Middle frontal gyrus (tissue), 1 donor: ENCODE measurements around the gene EYA3.

Source experiments
- DNase-seq: peaks from one replicate; pipeline ENCODE4 v3.0.0-alpha.2; 2015; ENCODE audit warnings: low spot score; ENCODE audit errors: extremely low spot score

The EYA3 gene

DNA sequence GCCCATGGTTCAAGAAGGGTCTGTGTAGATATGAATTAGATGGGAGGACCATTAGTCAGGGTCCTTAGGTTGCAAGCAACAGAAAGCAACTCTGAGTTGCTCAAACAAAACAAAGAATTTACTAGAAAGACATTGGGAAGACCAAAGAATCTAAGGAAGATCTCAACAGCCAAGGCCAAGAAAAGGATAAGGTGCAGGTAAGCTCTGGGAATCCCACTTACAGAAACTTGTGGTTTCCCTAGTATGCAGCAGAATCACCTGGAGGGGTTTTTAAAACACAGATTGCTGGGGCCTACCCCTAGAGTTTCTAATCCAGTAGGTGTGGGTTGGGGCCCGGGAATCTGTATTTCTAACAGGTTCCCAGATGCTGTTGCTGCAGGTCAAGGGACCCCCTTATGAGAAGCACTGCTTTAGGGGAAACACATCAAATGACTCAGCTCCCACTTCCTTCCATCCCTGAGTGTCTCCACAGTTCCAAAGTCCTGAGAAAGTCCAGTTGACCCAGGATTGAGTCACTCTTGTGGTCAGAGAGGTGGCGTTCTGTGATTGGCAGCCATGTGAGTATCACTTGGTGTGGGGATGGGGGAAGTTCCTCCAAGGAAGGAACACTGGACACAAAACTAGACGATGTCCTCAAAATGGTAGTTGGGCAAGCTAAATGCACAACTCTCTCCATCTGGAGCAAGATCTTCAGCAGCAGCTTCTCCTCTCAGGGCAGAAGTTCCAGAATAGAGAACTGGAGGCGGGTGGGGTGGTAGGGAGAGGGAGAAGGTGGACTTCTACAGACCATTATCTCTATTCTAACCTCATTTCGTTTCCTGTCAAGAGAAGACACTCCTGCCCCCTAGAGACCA is 24.2 kb upstream of the EYA3 start:
- DNase-seq, result no peak

DNA sequence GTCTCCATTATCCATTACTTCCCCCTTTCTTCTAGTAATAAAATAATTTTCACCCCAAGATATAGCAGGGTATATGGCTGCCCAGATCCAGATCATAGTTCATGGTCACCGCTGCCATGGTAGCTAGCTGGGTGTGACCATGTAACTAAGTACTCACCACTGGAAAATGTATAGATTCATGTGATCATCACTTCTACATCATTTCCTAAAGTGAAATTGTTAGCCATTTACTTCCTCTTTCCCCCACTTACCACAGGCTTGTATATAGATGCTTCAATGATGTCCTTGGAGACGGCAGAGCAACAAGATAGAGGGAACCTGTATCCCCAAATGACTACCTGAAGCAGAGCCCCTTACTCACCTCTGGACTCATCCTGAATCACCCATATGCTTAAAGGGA is 22.7 kb upstream of the EYA3 start:
- DNase-seq, result no peak

DNA sequence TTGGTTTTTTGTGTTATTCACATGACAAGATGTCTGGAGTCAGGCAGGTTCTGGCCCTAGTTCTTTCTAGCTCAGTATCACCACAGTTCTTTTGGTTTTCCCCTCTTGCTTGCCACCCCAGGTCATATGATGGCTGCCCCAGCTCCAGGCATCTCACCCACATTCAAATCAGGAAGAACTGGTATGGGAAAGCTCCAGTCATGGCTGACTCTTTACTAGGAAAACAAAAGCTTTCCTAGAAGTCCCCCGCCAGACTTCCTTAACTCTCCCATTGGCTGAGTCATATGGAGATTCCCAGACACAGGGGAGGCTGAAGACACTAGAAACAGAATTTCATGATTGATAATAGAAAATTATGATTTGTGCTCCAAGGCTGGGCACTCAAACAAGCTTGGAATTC is 22.1 kb upstream of the EYA3 start:
- DNase-seq, result no peak

DNA sequence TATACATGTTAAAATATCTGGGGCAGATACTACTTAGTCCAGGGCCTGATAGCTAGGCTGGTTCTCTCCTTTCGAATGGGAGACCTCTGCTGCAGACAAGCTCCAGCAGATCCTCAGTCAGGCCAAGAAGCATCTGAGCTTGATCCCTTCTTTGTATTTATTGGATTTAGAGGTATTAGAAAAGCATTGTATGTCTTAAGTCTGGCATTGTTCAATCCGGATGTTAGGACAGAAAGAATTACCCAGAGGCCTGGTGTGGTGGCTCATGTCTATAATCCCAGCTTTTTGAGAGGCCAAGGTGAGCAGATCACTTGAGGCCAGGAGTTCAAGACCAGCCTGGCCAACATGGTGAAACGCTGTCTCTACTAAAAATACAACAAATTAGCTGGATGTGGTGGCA is 21.2 kb upstream of the EYA3 start:
- DNase-seq, result no peak

DNA sequence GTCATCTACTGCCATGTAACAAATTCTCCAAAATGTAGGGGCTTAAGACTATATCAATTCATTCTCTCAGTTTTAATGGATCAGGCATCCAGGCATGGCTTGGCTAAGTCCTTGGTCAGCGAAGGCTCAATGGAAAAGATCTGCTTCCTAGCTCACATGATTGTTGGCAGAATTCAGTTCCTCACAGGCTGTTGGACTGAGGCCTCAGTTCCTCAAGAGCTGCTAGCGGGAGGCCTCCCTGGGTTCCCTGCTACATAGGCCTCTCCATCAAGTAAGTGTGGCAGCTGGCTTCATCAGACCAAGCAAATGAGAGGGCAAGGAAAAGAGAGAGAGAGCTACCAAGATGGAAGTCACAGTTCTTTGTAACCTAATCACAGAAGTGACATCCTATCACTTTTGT is 19.6 kb upstream of the EYA3 start:
- DNase-seq, result no peak

DNA sequence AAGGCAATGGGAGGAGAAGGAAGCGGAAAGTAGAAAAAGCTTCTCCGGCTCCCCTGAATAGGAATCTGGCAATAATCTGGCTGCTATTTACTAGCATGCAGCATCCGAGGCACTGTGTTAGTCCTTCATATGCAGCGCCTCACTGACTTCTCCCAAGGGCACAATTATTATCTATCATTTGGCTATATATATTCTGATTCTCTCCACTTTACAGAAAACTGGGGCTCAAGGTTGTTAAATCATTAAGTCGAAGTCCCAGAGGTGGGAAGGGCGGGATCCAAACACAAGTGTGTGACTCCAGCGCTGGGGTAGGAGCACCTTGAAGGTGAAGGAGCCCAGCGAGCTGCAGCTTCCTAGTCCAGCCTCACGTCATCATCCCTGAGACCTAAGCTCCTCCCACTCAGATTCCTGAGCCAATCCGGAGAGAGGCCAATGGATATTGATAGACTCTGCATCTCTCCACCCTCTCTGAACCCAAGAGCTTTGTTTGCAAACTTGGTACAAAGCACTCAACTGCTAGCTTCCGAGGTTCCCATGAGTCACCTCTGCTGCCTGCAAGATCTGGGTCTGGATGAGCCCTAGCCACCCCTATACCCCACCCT is 16.6 kb upstream of the EYA3 start:
- DNase-seq, result peak; percentile 74

DNA sequence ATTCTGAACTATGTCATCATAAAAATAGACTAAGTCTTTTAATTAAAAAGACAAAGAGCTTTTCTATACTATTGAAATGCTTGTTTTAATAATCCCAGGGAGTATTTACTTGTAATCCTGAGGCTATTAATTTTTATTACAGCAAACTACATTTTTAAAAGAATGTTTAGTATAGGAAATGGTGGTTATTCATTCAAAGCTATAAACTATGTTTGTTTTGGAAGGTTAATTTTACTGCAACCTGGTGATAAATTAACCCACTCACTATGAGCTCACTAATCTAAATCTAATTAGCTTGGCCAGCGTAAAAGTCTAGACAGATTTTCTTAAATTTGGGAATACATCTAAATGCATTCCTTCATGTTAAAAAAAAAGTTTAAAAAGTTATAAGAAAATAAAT is 13.8 kb upstream of the EYA3 start:
- DNase-seq, result no peak

DNA sequence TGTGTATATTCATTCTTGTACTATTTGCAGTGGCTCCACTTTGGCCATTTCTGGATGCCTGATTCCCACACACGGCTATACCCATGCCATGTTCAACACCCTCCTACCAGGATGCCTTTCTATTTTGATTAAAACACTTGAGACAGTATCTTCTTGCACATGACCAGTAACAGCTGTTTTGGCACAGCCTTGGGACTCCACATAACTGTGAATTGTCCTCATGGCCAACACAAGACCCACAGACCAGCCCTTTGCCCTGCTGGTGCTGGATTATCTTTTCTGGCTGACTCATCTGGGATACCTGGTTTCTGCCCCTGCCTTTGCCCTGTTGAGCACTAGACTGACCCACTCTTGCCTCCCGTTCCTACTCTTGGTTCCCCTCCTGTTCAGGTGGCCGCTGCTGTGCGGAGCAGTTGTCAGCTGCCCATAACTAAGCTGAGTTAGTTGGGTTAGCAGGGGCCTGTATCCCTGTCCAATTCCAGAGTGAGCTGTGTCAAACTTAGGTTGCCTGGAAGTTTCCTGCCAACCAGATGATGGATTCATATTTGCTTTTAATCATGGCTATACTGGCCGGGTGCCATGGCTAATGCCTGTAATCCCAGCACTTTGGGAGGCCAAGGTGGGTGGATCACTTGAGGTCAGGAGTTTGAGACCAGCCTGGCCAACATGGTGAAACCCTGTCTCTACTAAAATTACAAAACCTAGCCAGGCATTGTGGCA is 10.8 kb upstream of the EYA3 start:
- DNase-seq, result no peak

DNA sequence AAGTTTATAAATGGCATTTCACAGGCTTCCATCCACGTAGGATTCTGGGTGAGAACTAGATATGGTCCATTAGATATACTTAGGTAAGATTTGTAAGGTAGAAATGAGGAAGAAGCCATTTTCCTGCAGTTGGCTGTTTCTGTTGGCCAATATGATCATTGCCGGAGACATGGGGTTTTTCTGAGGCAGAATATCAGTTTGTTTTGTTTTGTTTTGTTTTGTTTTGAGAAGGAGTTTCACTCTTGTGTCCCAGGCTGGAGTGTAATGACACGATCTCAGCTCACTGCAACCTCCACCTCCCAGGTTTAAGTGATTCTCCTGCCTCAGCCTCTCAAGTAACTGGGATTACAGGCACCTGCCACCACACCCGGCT is 8.7 kb upstream of the EYA3 start:
- DNase-seq, result no peak

DNA sequence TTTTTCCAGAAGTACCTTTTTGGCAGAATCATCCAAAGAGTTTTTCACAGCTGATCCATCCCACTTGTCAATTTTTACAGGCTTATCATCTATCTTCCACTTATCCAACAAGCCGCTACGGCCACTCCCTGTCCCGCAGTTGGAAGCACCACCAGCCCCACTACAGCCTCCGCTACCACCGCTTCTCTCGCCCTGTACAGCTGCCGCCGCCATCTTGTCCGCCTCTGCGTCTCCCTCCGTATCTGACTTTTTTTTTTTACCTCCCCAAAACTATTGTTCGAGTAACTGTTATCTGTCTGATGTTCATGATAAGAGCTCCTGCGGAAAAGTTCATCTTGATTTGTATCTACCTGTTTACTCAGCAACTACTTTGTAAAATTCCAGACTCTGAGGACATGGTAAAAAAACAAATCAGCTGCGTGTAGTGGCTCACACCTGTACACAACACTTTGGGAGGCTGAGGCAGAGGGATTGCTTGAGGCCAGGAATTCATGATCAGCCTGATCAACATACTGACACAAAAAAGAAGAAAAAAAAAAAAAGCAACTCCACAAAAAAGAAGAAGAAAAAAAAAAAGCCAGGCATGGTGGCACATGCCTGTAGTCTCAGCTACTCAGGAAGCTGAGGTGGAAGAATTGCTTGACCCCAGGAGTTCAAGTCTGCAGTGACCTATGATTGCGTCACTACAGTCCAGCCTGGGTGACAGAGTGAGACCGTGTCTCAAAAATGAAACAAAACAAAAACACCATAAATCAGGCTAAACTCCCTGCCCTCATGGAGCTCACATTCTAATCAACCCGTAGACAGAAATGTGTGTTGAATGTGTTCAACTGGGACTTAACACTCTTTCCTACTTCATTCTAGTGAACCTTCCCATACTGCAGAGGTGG is 8.0 kb upstream of the EYA3 start:
- no peak for DNase-seq

DNA sequence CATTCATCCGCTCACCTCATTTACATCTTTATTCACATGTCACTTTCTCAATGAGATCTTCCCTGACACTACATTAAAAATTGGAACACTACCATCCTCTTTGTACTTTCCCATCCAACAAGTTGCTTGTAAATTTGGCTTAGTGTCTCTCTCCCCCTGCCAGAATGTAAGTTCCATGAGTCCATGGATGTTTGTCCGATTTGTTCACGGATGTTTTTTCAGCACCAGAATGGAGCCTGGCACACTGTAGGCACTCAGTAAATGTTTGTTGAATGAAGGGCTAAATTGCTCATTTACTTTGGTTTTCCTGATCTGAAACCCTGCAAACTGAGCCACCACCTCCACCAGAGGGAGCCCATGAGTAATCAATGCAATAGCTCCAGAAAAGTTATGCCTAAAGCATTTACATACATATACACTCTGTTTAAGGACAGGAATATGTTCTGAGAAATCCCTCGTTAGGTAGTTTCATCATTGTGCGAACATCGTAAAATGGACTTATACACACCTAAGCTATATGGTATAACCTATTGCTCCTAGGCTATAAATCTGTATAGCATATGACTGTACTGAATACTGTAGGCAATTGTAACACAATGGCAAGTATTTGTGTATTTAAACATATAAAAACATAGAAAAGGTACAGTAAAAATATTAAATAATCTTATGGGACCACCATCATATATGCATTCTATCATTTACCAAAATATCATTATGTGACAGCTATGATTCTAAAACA is 2.8 kb upstream of the EYA3 start:
- peak; percentile 60 for DNase-seq

DNA sequence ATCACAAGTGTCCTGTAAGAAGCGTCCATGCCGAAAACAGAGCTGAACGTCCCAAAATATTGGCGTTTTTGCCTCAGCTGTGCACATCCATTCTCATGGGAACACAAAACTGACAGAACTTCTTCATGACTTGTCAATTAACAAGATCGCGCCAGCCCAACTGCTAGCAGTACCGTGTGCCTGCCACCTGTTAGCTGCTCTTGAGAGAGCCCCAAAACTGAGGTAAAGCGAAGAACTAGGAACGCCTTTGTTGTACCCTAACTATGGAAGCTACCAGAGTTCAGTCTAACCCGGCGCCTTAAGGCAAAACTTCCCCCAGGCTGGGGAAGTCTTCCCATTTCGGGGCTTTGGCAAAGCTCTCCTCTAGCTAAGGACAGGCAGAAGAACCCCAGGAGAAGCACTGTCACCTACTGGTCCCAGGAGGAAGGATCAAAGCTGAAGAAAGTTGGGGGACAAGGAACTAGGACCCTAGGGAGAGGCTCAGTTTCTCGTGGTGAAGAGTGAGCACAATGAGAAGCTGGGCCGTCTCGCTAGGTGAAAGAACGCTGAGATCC is 719 bp downstream of the EYA3 start:
- DNase-seq, result no peak

DNA sequence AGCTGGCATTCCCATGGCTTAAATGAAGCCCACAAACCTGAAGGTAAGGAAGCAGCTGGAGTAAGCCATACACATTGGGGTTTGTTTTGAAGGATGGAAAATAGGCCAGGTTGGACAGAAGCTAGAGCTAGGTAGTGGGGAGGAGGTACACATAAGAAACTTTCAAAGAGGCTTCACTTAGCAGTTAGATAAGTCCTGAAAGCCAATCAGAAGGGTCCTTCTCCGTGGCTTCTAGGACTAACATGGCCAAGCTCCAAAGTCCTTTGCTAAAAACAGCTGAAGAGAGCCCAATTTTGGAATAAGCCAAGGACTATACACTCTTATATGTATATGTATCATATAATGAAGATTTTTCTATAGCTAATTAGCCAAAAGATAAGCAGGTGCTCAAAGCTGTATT is 1.8 kb downstream of the EYA3 start:
- DNase-seq, result no peak

DNA sequence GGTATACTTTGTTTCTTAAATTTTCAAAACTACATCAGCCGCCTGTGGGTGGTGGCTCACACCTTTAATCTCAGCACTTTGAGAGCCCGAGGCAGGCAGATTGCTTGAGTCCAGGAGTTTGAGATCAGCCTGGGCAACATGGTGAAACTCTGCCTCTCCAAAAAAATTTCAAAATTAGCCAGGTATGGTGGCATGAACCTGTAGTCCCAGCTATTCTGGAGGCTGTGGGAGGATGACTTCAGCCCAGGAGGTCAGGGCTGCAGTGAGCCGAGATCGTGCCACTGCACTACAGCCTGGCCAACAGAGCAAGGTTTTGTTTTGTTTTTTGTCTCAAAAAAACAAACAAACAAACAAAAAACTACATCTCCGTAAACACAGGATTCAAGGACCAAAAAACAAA is 3.3 kb downstream of the EYA3 start:
- no peak for DNase-seq

DNA sequence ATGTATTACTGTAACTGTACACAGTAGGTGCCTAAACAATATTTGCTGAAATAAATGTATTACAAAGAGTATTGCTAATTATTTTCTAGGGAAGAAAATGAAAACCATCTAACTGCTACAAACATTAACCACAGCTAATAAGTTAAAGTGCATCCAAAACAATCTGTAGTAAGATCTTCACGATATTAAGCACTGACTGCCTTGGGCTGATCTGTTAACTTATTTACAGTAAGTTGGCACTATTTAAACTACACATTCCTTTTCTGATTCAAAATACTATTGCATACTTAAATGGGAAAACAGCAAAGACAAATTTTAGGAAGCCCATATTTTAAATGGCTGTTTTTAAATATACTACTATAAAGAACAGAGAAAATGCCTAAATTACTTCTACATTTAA is 4.5 kb downstream of the EYA3 start:
- DNase-seq, result no peak

DNA sequence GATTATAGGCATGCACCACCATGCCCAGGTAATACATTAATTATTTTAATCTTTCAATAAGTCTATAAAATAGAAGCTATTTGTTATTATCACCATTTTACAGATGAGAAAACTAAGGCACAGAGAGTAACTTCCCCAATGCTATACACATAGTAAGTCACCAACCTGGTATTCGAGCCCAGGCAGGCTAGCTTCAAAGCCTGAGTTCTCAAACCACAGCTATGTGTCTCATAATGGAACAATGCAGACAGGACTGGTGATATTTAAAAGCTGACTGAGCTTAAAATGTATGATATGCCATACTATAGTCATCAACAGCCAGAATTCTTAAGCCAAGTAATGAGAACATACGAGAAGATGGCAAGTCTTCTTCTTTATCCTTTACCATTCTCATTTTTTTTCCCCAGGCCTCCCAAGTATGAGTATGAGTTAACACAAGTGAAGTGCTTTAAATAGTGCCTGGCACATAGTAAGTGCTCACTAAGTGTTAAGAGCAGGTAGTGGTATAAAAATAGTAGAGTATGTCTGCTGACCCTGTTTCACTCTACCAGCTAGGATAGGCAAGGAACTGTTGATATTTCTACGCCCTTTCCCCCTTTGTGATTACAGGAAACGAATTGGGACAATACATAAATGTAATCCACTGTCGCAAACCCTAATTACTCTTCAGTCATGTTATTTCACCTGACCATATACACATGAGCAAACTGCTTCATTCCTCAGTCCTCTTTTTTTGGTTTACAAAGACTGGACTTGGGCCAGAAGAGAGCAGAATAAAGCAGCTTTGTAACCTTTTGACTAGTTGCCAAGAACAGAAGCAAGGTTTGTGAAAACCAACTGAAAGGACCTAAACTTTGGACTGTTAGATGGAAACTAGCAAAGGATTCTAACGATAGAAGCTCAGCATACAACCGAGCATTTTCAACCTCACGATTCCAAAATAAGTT is 9.5 kb downstream of the EYA3 start:
- DNase-seq, result no peak

DNA sequence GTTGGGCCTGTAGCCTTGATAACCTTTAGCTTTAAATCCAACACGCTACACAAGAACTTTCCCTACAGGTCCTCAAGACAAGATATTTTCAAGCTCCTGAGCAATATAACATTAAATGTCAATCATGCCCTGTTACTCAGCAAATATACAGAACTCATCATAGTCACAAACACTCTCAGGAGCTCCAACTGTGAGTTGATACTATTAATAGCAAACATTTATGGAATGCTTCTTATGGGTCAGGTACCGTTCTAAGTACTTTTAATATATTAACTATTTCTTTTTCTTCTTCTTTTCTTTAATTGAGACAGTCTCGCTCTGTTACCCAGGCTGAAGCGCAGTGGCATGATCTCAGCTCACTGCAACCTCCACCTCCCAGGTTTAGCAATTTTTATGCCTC is 10.1 kb downstream of the EYA3 start:
- DNase-seq, result no peak

DNA sequence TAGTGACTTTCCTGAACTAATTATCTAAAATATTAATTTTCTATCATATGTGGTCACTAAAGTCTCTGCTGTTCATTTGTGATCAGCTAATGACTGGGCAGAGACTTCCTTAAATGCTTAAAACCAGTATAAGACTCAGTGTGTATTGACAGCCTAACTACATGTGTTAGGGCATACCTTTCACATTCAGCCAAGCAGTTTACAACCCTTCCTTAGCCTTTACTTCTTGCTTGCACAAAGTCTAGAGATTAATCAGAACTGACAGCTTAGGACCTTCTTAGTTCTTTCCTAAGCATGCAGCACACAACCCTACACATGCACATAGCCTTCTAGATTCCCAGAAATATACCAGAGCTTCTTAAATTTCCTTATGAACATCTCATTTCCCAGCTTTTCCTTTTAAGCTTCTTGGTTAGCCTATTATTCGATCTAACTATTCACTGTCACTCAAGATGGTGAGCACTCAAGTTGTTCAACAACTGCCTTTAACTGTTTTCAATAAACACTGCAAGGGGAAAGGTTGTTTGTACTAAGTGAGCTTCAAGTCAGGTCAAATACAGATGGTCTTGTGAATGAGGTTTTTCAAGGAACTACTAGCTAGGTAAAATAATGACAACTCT is 13.4 kb downstream of the EYA3 start:
- no peak for DNase-seq

DNA sequence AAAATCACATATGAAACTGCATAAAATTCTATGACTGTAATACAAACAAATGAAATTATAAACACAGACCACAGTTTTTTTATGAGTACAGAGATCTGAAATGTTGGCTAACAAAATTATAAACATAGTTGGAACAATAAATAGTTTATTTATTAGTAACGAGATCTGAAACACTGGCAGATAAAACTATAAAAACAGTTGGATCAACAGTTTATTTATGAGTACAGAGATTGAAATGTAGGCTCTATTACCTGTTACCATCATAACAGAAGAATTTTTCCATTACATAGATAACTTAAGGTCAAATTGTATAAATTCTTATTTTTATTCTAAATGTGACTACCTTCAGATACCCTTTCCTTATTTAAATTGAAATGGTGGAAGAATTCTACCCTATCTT is 14.5 kb downstream of the EYA3 start:
- no peak for DNase-seq
